ENCODE data around the gene ATP6V0E2.

Gene ATP6V0E2

DNA sequence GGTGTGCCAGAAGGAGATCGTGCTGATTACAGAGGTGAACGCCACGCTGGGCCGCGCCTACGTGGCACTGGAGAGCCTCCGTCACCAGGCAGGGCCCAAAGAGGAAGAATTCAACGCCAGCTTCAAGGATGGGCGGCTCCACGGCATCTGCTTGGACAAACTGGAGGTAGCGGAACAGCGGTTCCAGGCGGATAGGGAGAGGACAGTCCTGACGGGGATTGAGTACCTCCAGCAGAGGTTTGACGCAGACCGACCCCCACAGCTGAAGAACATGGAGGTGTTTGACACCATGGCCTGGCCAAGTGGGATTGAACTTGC, 12.1 kb upstream of the ATP6V0E2 start:
- in situ Hi-C loops (cut with MboI; ENCODE audit: low sequenced_read_pairs) = no loop called here

DNA sequence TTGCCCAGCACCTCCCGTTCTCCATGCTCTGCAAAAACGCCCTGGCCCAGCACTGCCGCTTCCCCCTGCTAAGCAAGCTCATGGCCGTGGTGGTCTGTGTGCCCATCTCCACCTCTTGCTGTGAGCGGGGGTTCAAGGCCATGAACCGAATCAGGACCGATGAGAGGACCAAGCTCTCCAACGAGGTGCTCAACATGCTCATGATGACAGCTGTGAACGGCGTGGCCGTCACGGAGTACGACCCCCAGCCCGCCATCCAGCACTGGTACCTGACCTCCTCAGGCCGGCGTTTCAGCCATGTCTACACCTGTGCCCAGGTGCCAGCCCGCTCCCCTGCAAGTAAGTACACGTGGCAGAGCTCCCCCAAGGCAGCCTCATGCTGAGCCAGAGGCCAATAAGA, 11.6 kb upstream of the ATP6V0E2 start:
- in situ Hi-C loops (cut with MboI; ENCODE audit: low sequenced_read_pairs) = no loop called here

DNA sequence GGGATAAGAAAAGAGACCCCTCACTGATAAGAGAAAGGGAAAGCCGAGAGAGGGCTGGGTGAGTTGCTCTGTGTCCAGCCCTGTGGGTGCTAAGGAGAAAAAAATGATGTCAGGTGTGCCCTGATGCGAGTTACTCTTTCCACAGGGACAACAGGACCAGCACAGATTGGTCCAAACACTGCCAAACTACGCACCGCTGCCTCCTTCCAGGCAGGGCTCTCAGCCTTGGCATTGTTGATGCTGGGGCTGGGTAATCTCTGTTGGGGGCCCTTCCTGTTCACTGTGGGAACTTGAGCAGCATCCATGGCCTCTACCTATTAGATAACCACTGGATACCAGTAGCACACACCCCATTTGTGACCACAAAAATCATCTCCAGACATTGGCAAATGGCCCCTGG, 10.3 kb upstream of the ATP6V0E2 start:
- in situ Hi-C loops (cut with MboI; ENCODE audit: low sequenced_read_pairs) = no loop called here

DNA sequence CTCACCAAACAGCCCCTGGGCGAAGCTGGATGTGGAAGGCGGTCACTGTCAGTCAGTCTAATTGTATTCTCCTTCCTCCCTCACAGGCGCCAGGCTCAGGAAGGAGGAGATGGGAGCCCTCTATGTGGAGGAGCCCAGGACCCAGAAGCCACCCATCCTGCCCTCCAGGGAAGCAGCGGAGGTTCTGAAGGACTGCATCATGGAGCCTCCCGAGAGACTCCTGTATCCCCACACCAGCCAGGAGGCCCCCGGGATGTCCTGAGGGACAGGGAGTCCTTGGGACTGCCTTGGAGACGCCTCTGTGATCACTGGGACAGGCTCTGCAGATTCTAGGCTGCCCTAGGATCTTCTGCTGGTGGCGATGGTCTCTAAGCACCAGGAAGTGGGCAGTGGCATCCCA, 9.7 kb upstream of the ATP6V0E2 start:
- in situ Hi-C loops (cut with MboI; ENCODE audit: low sequenced_read_pairs) = no loop called here

DNA sequence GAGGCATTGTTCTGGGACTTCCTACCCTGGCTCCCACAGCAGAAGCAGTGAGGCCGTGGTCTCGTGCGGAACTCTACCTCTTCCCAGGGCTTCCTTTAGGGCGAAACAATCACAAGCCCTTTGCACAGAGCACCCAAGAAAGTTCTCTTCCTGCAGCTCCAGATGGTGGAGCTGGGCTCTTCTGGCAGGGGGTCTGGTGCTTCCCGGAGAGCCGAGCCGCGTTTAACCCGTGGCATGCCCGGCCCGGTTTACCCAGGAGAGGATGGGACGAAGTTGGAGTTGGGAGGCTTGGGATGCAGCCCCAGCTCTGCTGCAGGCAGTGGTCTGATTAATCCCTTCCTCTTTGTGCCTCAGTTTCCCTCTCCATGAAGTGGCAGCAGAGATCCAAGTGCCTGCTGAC, 9.0 kb upstream of the ATP6V0E2 start:
- in situ Hi-C loops (cut with MboI; ENCODE audit: low sequenced_read_pairs) = no loop called here

DNA sequence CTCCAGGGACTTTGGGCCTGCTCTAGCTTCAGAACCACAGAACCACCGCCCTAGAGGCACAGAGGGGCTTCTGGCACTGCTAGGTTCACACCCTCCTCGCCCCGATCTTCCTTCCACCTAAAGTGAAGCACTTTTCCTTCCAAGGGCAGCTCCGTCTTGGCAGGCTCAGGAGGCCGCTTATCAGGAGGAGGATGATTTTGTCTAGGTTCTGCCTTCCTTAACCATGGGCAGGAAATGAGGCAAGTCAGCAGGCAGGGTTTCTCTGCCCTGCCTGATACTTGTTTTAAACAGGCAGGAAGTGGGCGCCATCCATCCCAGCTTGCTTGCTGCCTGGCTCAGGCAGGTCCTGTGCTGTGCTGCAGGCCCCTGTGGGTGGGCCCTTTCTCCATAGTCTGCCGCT, 8.3 kb upstream of the ATP6V0E2 start:
- in situ Hi-C loops (cut with MboI; ENCODE audit: low sequenced_read_pairs) = no loop called here

DNA sequence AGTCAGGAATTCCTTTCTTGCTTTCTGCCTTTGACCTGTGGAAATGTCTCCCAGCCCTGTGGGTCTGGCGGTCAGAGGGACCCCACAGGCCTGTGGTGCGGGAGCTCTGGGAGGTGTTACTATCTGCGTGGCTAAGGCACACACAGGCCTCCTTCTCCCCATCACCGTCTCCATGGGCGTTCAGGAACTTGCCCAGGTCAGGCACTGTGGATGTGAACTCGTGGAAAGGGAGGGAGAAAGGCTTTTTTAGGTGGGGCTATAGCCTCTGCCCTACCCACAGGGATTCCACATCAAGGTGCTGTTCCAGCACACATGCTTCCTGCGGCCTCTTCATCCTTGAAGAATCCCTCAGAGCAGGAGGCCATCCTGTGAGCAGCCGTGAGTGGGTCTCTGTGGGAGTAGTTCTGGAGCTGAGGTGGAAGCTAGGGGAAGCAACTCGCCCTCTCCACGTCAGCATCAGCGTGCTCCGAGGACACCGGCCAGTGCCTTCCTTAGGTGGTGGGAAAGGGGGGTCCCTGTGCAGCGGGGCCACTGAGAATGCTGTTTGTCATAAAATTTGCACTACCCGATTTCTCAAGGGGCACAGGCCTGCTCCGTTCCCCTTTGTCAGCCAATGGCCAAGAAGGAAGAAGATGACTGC, 7.5 kb upstream of the ATP6V0E2 start:
- in situ Hi-C loops (cut with MboI; ENCODE audit: low sequenced_read_pairs) = no loop called here

DNA sequence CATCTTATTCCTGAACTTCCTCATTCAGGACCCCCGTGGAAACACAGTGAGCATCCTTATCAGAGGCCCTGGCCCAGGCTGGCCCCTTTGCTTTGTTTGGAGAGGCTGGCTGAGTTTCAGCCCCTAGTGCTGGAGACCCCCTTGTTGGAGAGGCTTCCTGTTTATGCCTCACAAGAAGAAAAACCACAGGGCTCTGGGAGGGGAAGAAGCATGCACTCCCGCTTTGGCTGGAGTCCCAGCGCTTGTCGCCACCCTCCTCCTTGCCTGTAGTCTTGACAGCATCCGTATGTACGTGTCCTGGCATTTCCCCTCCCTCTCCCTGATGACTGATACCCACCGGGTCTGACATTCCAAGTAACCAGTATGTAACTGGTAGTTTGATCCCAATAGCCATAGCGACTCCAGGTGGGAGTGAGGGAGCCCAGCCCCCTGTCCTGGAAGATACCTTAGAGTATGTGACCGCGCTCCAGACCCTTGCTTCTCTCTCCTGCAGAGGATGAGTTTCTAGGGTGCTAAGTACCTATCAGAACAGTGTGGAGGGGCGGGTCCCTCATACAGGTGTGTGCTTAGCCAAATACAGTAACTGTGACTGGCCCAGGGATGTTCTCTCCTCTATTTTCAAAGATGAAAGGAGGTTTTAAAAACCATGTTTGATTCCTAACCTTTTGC, 6.9 kb upstream of the ATP6V0E2 start:
- in situ Hi-C loops (cut with MboI; ENCODE audit: low sequenced_read_pairs) = no loop called here

DNA sequence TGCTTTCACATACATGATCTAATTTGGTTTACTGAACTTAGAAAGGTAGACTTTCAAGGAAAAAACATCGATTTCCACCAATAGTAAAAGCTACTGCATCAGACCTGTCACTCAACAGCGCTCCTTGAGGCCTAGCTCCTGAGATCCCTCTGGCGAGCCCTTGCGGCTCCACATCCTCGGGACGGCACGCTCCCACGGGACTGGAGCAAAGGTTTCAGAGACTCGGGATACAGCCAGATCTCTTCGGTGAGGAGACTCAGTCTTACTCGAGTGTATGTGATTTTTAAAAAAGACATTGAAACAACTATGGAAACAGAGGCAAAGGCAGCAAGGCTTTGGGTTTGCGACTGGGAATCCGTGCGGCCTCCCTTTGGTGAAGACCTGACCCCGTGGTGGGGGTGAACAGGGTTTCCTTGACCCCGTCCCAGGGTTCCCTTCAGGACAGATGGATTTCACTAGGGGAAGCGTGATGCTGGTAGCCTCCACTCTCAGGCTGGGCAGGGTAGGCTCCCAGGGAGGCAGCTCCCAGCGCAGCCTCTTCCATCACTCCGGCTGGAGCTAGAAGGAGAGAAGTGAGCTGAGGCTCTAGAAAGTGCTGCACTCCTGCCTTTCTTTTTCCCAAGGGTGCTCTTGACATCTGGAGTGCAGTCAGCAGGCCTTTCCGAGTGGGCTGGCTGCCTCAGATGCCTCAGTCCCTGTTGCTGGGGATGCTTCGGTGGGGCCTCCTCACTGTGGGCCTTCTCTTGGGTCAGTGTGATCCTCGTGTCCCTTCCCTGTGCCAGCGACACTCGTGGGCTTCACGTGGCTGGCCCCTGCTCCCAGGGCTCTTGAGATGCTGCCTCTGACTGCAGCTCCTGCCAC, 5.8 kb upstream of the ATP6V0E2 start:
- in situ Hi-C loops (cut with MboI; ENCODE audit: low sequenced_read_pairs) = no loop called here

DNA sequence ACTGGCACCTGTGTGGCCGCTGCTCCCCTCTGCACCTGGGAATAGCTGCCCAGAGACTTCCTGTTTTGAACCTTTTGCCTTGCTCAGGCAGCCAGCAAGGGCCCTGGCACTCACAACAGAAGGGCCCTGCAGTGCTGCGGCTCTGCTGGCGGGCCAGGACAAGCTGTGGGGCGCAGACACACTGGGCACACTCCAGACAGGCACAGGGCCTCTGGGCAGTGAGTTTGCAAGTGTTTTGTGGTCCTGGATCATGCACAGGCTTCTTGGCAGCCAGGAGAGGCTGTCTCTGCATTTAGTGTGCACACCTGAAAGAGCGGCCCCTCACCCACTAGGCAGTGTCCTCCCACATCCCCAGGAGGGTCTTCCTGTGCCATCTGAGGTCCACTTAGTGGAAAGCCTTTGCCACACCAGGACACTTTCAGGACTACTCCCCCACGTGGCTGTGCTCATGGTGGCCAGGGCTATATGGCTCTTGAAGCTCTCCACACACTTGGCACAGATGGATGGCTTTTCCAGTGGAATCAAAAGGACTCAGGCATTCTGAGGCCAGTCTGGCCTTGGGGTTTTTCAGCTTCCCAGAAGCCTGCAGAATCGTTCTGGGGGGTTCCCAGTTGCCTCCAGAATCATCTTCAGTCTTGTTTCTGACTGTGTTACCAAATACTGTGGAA, 5.0 kb upstream of the ATP6V0E2 start:
- in situ Hi-C loops (cut with MboI; ENCODE audit: low sequenced_read_pairs) = no loop called here

DNA sequence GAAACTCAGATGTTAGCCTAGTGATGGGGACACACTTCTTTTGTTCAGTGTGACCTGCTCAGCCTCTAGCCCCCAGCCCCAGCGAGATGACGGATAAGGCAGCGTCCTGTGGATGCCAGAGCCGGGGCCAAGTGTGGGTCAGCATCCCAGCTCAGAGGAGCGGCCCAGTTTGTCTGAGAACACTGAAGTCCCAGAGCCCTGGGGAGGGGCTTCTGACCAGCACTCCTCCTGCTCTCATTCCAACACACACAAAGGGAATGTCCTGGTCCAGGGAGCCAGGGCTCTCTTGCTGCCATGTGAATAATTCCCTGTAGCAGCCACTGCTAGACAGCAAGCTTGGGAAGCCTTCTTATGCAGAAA, 4.5 kb upstream of the ATP6V0E2 start:
- in situ Hi-C loops (cut with MboI; ENCODE audit: low sequenced_read_pairs) = no loop called here

DNA sequence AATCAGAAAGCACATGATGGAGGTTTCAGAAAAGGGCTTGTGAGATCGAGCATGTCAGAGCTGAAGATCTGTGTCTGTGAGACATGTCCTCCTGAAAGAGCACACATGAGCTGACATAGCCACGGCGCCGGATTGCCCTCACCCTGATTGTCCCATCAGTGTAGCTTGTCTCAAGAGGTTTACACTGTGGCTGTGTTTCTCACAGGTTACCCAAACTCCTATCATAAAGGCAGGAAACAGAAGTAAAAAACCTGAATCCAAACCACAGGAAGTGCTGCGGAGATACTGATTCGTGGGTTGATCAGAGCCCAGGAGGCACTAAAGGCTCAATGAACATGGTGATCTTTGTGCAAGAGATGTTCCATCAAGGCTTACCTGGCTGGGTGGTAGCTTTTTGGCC, 3.9 kb upstream of the ATP6V0E2 start:
- in situ Hi-C loops (cut with MboI; ENCODE audit: low sequenced_read_pairs) = no loop called here

DNA sequence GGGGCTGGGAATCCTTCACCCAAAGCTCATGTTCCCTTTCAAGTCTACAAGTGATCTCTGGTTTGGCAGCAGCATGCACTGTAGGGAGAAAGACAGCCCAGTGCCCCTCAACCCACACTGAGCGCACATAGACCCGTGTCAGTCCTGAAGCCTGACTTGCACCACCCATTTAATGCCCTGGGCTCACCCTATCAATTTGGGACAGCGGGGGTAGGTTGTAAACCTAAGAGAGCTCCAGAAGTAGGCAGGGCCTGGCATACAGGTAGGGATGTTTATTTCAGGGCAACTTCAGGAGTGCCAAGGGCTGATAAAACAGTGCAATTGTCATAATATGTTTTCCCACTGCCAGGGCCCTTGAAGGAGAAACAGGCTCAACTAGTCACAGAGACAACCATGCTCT, 3.5 kb upstream of the ATP6V0E2 start:
- in situ Hi-C loops (cut with MboI; ENCODE audit: low sequenced_read_pairs) = no loop called here

DNA sequence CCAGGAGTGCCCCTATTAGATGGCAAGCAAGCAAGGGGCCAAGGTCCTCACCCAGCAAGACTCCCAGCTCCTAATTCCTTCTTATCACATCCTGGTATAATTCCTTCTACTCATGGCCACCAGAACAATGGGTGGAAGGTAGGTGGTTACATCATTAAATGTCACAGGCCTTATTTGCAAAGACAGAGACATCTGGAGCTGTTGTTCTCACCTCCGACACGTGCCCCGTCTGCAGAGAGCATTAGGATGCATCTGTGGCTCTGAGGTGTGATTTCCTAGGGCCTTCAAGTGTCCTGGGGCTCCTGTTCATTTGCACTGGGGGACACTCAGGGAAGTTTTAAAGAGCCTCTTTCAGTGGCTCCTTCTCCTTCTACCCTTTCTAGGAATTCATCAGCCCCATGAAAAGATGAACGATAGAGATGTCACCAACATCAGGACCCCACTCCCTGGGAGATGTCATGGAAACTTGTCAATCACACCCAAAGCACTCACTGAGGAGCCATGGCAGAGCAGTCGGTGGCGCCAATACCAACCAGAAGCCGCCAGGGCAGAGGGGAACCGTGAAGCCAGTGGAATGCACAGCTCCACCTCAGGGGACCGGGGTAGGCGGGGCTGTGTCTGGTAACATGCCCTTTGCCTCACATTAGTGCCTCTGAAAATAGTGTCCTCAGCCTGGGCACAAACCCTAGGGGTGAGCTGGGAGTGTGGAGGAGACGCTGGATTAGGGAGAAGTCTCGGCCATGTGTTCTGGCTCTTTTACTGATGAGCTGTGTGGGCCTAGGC, 2.9 kb upstream of the ATP6V0E2 start:
- in situ Hi-C loops (cut with MboI; ENCODE audit: low sequenced_read_pairs) = no loop called here

DNA sequence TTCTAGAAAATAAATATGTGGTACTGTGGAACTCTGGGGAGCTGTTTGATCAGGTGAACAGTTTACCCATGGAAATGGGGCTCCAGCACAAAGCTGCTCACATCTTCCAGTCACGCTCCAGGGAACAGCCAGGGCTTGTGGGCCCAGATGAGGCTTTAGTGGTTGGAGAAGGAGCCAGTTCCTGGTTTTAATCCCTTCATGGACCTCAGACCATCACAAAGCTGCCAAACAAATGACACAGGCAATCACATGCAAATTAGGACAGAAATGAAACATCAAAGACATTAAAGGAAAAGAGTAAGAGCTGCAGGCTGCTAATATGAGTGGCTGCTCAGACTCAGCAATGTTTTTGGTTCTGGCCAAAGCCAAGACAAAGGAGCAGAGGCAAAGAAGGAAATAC, 2.2 kb upstream of the ATP6V0E2 start:
- in situ Hi-C loops (cut with MboI; ENCODE audit: low sequenced_read_pairs) = no loop called here

DNA sequence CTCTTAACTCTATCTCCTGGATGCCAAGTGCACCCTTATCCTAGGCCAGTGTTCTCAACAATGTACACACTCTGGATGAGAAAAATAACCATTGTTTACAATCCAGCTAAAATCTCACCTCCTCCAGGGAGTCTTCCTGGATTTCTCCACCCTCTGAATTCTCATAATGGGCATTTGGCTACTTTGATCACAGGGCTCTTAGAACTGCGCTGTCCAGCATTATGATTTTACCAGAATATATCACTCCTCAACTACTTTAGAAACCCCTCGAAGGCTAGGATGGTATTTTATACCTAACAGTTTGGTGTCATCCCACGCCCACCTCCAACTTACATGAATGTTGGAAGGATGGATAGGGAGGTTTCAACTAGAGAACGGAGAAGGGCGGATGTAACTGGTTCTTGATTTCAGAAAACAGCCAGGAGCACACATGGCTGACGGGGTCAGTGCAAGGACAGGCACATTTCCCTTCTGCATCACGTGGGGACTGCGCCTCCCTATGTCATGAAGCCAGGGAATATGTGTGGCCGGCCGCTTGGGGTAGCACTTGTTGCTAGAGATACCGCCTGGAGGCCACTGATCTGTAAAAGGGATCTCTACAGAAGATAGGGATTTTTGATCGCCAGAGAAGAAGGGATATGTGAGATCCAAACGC, 1.2 kb upstream of the ATP6V0E2 start:
- in situ Hi-C loops (cut with MboI; ENCODE audit: low sequenced_read_pairs) = no loop called here

DNA sequence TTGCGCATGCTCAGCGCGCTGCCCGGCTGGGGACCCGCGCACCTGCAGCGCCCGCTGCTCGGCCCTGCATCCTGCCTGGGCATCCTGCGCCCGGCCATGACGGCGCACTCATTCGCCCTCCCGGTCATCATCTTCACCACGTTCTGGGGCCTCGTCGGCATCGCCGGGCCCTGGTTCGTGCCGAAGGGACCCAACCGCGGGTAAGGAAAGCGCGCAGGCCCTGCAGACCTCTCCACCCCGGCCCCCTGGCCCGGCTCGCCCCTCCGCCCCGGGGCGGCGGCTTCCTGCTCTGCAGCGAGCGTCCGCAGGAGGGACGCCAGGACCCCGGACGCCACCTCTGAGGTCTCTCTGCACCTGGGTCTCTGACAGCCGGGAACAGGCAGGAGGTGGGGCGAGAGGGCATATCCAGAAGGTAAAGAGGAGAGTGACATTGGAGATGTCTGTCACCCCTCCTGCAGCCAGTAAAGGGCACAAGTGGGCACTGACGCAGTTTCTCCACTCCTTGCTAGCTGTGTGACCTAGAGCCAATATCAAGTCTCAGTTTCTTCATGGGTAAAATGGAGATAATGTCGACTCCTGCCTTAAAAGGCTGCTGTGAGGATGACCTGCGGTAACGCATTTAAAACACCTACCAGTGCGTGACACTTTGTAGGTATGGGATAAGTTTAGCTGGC, 338 bp downstream of the ATP6V0E2 start:
- in situ Hi-C loops (cut with MboI; ENCODE audit: low sequenced_read_pairs) = no loop called here

DNA sequence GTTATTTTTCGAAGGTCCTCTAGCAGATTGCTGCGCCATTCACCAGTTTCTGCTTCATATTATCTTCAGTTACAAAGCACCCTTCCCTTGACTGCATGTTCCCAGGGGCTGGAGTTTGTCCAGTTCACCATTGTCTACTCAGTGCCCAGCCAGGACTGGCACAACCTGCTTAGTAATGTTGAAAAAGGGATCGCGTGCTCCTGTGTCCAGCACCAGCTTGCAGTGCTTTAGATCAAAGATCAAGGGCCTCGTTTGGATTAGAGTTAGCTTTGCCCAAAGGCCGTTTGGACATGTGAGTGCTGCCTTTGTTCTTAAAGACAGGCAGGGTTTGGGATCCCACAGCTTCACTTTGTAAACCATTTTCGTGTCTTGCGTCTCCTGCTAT, 867 bp downstream of the ATP6V0E2 start:
- in situ Hi-C loops (cut with MboI; ENCODE audit: low sequenced_read_pairs) = no loop called here

DNA sequence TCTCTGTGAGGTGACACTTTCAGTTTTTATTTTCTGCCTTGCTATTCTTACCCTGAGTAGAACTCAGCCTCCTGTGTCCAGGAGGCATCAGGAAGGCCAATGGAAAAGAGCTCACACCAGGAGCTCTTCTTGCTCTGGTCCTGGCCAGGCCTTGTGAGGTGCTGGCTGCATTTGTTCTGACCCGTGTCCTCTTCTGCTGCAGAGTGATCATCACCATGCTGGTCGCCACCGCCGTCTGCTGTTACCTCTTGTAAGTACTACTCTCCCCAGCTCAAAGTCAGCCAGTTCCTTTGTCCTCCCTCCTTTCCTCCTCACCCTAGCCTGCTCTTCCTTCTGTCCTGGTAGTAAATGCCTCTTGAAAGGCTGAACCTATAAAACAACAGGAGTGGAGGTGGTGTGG, 1.6 kb downstream of the ATP6V0E2 start:
- in situ Hi-C loops (cut with MboI; ENCODE audit: low sequenced_read_pairs) = no loop called here

DNA sequence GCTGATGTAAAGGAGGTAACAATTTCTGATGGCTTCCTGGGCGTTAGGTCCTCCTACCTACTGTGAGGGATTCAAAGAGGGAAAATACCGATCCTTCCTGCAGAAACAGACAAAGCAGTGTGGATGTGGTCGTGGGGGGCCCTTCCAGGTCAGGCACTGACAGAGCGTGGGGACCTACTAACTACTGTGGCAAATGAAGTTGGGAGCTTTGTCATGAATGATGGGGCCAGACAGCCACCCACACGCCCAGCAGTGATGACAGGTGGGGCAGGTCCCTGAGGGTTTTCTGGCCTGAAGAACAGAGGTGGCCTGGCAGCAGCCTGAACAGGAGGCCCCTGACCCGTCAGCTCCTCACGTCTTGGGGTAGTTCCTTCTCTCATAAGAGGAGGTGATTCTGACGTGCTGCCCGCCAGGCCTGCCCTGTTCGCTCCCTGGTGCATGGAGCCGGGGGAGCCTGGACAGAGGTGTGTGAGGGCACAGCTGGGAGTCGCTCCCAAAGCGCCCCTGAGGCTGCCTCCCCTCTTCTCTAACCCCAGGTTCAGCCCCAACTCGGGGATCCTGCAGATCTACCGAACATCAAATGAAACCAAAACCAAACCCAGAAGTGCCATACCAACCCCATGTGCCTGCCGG, 4.2 kb downstream of the ATP6V0E2 start:
- in situ Hi-C loops (cut with MboI; ENCODE audit: low sequenced_read_pairs) = no loop called here

All from HL-60/S4 treated with retinoic acid at 250 ng/mL for 4 days and 3 days (cell line).